Stomach smooth muscle (tissue), 2 donors: ENCODE results near the gene CTRB2.

Experiments used
- H3K27ac ChIP-seq: one replicate; pipeline ENCODE4 v1.7.0; 2013; ENCODE audit warnings: mild to moderate bottlenecking, low read length, inconsistent platforms
- H3K27me3 ChIP-seq, 2 donors: one replicate each; pipeline ENCODE4 v1.7.0; 2013; ENCODE audit warnings: low read length in 2 of 2; ENCODE audit not compliant: insufficient read depth in 2 of 2, control insufficient read depth in 1 of 2
- H3K36me3 ChIP-seq, 2 donors: one replicate each; pipeline ENCODE4 v1.7.0; 2013; ENCODE audit warnings: low read length in 2 of 2; ENCODE audit not compliant: control insufficient read depth in 2 of 2, insufficient read depth in 2 of 2
- H3K4me1 ChIP-seq: one replicate; pipeline ENCODE4 v1.7.0; 2013; ENCODE audit warnings: low read length; ENCODE audit not compliant: control insufficient read depth, insufficient read depth
- H3K4me3 ChIP-seq, 2 donors: one replicate each; pipeline ENCODE4 v1.7.0; 2013; ENCODE audit warnings: low read length in 2 of 2
- H3K9ac ChIP-seq, 2 donors: one replicate each; pipeline ENCODE4 v1.7.0; 2013; ENCODE audit warnings: low read length in 2 of 2, mild to moderate bottlenecking in 1 of 2
- H3K9me3 ChIP-seq, 2 donors: one replicate each; pipeline ENCODE4 v1.7.0; 2013; ENCODE audit warnings: low read length in 2 of 2; ENCODE audit not compliant: control insufficient read depth in 2 of 2
- donor health status: healthy.
- donor health status: Pancreatic carcinoma.

The CTRB2 gene

DNA sequence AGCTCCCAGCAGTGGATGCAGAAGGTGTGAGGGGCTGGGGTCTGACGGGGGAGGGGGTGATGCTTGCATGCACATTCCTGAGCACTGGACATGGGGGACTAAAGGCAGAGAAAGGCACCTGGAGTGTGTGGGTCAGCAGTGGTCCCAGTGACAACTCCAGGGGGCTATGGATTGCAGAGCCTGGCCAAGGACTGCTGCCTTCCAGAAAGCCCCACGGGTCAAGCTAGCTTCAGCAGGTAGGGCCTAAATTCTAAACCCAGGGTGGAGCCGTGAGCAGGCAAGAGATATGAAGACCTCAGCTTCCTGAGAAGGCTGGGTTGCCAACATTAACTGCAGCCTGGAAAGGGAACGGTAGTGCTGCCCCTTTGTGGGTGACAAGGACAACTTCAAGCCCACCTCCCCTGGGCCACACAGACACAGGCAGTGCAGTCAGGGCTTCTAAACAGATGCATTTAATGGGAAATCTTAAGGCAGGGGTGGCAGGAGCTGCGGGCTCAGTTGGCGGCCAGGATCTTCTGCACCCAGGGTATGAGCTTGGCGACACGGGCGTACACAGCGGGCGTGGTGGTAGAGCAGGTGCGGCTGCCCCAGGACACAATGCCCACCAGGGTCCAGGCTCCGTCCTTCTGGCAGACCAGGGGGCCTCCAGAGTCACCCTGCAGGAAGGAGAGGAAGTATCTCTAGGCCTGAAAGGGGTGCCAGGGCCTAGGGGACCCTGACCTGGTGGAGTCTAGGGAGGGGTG, 3.1 kb downstream of the CTRB2 start:
- no peaks in the 10 kb centered on the region for H3K9me3 ChIP-seq
- peaks cover 6% of the 10 kb centered on the region for H3K4me1 ChIP-seq
- H3K27ac ChIP-seq = no peak overlapping the region
- no peaks in the 10 kb centered on the region for H3K36me3 ChIP-seq
- H3K27me3 ChIP-seq = no peaks in the 10 kb centered on the region
- H3K4me3 ChIP-seq = no peak overlapping the region
- no peak overlapping the region for H3K9ac ChIP-seq

DNA sequence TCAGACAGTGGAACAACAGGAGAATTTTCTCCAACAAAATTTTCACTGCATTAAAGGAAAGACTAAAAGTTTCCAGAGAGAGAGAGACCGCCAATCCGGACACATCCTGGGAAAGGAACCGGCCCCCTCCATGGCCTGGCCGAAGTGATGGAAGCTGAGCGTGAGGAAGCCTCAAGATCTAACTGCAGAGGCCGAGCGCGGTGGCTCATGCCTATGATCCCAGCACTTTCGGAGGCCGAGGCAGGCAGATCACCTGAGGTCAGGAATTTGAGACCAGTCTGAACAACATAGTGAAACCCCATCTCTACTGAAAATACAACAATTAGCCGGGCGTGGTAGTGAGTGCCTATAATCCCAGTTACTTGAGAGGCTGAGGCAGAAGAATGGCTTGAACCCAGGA, 3.9 kb downstream of the CTRB2 start:
- H3K27me3 ChIP-seq = peaks cover 1 to 3% of the 10 kb centered on the region in 2 donors
- H3K4me1 ChIP-seq = peaks cover 9% of the 10 kb centered on the region
- no peak overlapping the region for H3K4me3 ChIP-seq
- no peak overlapping the region for H3K9ac ChIP-seq
- no peaks in the 10 kb centered on the region for H3K36me3 ChIP-seq
- H3K9me3 ChIP-seq = no peaks in the 10 kb centered on the region
- no peak overlapping the region for H3K27ac ChIP-seq

DNA sequence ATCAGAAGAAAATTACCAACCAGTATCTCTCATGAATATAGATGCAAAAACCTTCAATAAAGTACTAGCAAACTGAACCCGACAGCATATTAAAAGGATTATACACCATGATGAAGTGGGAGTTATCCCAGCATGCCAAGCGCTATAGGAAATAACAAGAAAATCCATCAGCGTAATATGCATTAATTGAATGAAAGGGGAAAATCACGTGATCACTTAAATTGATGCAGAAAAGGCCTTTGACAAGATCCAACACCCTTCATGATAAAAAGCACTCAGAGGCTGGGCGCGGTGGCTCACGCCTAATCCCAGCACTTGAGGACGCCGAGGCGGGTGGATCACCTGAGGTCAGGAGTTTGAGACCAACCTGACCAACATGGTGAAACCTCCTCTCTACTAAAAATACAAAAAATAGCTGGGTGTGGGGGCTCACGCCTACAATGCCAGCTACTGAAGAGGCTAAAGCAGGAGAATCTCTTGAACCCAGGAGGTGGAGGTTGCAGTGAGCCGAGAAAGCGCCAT, 4.8 kb downstream of the CTRB2 start:
- Histone ChIP-seq H3K4me1 (peaks cover 12% of the 10 kb centered on the region), H3K27me3 (peaks cover 8 to 10% of the 10 kb centered on the region in 2 donors), H3K4me3 (no peak overlapping the region), H3K27ac (no peak overlapping the region), H3K36me3 (no peaks in the 10 kb centered on the region), H3K9ac (no peak overlapping the region), H3K9me3 (no peaks in the 10 kb centered on the region)

DNA sequence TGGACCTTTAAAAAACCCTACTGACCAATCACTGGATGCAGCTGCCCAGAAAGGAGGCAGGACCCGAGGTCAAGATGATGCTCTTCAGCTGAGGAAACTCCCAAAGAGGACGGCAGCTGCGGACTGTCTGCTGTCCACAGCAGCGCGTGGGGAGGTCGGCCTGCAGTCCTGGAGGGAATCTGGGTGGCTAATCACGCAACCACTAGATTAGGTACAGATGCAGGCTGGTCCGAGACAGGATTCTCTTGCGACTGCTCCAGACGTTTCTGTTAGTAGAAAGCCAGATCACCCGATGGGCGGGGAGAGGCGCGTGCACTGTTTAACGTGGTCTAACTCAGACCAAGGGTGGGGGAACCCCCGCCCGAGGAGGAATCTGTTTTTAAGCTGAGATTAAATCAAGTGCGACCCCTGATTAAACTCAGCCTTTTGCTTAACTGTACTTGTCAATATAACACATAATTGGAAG, 8.8 kb downstream of the CTRB2 start:
- no peaks in the 10 kb centered on the region for H3K9me3 ChIP-seq
- H3K27me3 ChIP-seq = peaks cover 10 to 14% of the 10 kb centered on the region in 2 donors
- H3K27ac ChIP-seq = no peak overlapping the region
- no peak overlapping the region for H3K9ac ChIP-seq
- no peak overlapping the region for H3K4me3 ChIP-seq
- H3K4me1 ChIP-seq = peaks cover 12% of the 10 kb centered on the region
- no peaks in the 10 kb centered on the region for H3K36me3 ChIP-seq

DNA sequence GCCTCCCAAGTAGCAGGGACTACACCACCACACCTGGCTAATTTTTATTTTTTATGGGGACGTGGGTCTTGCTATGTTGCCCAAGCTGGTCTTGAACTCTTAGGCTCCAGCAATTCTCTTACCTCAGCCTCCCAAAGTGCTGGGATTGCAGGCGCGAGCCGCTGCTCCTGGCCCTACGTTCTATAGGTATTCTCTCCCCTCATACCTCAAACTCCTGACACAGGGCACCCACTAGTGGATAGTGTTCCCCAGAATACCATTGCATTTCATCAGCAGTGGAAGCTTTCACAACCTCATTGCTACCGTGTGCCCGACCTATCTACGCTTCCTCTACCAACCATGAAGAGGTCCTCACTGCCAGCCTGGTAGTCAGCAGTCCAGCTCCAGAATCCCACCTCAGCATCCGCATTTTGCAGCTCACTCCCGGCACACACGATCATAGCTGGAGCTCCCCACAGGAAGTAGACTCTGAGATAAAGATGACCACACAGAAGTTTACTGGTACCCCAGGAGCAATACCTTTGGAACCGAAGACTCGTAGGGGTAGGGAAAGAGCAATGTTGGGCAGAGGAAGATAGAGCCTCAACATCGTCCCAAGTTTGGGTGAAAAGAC, 9.3 kb downstream of the CTRB2 start:
- Histone ChIP-seq H3K9ac (no peak overlapping the region), H3K27ac (no peak overlapping the region), H3K9me3 (no peaks in the 10 kb centered on the region)

DNA sequence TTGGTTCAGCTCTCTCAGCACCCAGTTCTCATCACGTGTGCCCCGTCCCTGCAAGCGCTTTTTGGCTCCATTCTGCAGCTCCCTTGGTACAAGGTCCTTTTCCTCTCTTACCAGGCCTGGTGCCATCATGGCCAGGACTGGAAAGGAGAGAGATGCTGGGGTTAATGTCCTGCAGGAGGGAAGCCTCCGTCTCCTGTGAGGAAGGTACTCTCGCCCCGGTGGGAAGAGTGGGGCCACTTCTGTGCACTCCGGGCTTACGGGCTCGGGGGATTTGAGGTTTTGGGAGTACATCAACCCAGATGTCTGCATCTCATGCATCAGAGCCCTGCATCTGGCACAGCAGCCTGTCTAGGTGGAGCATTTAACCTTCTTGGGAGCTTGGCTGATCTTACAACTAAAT, 10.1 kb downstream of the CTRB2 start:
- Histone ChIP-seq H3K9ac (no peak overlapping the region), H3K27me3 (peaks cover 10 to 14% of the 10 kb centered on the region in 2 donors), H3K27ac (no peak overlapping the region), H3K4me1 (peaks cover 12% of the 10 kb centered on the region), H3K9me3 (no peaks in the 10 kb centered on the region), H3K4me3 (no peak overlapping the region), H3K36me3 (no peaks in the 10 kb centered on the region)

More for the DNA sequence above, 9.3 kb downstream of the CTRB2 start:
- Histone ChIP-seq H3K4me3 (no peak overlapping the region), H3K4me1 (peaks cover 12% of the 10 kb centered on the region), H3K27me3 (peaks cover 10 to 14% of the 10 kb centered on the region in 2 donors), H3K36me3 (no peaks in the 10 kb centered on the region)

DNA sequence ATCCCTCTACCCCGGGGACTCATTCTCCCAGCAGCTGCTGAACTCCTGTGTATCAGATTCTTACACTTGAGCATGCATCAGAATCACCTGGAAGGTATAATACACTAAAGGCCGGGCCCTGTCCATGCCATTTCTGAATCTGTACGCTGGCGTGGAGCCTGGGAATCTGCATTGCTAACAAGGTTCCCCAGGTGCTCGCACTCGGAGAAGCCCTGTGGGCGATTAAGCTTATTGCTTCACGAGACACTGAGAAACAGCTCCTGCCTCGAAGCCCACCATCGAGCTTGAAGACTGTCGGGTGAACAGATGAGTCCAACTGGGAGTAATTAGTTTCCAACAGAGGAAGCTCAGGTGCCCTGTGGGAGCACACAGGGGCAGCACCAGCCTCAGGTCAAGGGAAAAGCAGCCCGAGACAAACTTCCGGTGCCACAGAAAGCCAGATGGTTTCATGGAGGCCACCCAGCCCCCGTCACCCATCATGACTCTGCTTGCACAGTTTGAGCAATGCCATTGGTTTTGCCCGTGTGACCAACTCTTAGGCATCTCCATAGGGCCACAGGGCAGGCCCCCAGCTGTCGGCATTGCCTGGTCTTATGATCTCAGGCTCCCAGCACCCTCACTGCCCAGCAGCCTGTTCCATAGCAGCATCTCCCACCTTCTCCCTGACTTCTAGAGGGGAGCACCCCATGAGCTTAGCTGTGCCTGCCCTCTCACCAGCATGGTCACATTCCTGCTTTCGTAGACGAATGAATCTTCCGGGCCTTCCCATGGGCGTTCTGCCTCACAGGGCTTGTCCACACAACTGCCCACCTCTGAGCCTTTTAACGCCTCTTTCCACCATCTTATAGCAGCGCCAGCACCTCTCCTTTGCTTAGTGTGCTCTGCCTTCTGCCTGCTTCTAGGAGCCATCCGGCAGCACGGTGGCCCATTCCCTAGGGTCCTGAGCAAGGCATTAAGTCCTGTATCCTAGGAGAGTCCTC, 10.9 kb downstream of the CTRB2 start:
- Histone ChIP-seq H3K27me3 (peaks cover 10 to 14% of the 10 kb centered on the region in 2 donors), H3K9me3 (no peaks in the 10 kb centered on the region), H3K4me1 (peaks cover 11% of the 10 kb centered on the region), H3K36me3 (no peaks in the 10 kb centered on the region), H3K4me3 (no peak overlapping the region), H3K9ac (no peak overlapping the region), H3K27ac (no peak overlapping the region)

DNA sequence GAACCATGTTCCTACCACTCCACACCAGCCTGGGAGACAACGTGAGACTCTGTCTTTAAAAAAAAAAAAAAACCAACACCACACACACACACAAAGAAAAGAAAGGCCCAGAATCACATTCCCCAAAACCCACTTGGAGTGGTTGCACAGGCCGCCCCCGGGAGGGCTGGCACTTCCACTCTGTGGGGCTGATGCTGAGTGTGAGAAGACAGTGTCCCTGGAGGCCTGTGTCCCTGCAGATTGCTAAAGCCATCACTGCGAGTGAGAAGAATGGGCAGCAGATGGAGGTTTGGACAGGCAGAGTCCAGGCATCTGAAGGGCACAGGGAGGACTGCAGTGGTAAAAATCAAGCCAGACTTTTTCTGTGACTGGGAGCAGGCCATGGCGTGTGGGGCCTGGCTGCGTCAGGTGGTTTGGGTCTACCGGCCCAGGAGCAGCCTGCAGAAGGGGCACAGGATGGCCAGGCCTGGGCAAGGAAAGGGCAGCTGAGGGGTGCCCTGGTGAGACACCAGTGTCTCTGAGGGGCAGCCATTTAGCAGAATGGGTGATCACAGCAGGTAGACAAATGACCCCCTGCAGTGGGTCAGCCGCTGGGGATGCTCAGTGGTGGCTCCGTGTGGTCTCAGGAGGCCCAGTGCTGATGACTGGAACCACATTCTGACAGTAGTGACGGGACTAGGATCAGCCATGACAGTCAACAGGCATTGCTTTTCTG, 13.1 kb downstream of the CTRB2 start:
- Histone ChIP-seq H3K27ac (no peak overlapping the region), H3K36me3 (no peaks in the 10 kb centered on the region), H3K9ac (no peak overlapping the region), H3K4me1 (peaks cover 6% of the 10 kb centered on the region), H3K27me3 (peaks cover 11 to 14% of the 10 kb centered on the region in 2 donors), H3K4me3 (no peak overlapping the region), H3K9me3 (no peaks in the 10 kb centered on the region)

- Histone ChIP-seq H3K4me1 (peaks cover 4% of the 10 kb centered on the region), H3K27me3 (peaks cover 11 to 12% of the 10 kb centered on the region in 2 donors), H3K9ac (no peak overlapping the region), H3K27ac (no peak overlapping the region), H3K4me3 (no peak overlapping the region), H3K36me3 (no peaks in the 10 kb centered on the region), H3K9me3 (no peaks in the 10 kb centered on the region)
Measured at GRCh38 chr16:75193265-75193650, 13.7 kb downstream of the CTRB2 start.
